Measurements from ENCODE around the gene STMP1.

Gene STMP1

DNA sequence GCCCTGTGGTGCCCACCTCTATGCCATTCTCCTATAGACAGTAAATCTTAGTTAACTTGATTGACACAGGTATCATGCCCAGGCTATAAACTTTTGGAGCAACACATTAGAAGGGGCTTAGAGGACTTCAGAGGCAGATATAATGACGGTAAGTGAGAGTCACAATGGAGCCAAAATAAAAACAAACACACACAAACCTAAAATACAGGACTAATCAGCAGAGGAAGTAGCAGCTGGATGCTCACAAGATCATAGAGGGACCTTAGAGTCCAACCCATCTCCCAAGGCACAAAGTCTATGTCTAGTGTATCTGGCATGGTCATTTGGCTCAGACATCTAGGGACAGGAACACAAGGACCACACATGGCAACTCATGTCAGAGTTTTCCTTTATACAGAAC is 53.4 kb downstream of the STMP1 start:
- no peak overlapping the region for H3K4me3 ChIP-seq (ENCODE audit: low read depth, low read length)
- no peak for DNase-seq (ENCODE audit: low read depth)
- TF ChIP-seq POLR2A (IDR thresholded peaks at IDR 0.05; ENCODE audit: extremely low read depth, insufficient read length) (no peak), MYC (IDR thresholded peaks at IDR 0.05; ENCODE audit: low read depth, low read length) (no peak)
- TF ChIP-seq, protein P1, sequence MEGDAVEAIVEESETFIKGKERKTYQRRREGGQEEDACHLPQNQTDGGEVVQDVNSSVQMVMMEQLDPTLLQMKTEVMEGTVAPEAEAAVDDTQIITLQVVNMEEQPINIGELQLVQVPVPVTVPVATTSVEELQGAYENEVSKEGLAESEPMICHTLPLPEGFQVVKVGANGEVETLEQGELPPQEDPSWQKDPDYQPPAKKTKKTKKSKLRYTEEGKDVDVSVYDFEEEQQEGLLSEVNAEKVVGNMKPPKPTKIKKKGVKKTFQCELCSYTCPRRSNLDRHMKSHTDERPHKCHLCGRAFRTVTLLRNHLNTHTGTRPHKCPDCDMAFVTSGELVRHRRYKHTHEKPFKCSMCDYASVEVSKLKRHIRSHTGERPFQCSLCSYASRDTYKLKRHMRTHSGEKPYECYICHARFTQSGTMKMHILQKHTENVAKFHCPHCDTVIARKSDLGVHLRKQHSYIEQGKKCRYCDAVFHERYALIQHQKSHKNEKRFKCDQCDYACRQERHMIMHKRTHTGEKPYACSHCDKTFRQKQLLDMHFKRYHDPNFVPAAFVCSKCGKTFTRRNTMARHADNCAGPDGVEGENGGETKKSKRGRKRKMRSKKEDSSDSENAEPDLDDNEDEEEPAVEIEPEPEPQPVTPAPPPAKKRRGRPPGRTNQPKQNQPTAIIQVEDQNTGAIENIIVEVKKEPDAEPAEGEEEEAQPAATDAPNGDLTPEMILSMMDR (IDR thresholded peaks at IDR 0.05; ENCODE audit: low read depth, low read length): no peak
- TF ChIP-seq, protein P2, sequence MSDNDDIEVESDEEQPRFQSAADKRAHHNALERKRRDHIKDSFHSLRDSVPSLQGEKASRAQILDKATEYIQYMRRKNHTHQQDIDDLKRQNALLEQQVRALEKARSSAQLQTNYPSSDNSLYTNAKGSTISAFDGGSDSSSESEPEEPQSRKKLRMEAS (IDR thresholded peaks at IDR 0.05; ENCODE audit: low read depth, low read length): no peak

DNA sequence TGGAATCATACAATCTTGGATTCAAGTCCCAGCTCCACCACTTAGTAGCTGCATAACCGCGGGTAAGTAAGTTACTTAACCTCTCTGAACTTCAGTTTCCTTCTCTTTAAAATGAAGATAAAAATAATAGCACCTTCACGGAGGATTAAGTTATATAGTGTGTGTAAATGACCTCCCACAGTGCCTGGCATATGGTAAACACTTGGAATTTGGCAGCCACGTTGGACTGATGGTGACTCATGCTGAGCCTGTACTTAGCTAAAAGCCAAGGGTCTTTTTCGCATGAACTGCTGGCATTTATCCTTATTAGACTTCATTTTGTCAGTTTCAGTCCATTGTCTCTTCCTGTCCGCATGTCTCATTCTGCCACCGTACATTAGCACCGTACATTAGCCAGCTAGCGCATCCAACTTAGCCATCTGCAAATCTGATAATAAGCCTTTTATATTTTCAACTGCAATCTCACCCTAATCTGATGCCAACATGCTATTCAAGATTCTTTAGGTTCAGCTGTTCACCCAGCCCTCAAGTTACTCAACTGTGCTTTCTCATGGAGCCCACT is 54.4 kb downstream of the STMP1 start:
- TF ChIP-seq, protein P1 (IDR thresholded peaks at IDR 0.05; ENCODE audit: low read depth, low read length): no peak
- no peak for TF ChIP-seq POLR2A (IDR thresholded peaks at IDR 0.05; ENCODE audit: extremely low read depth, insufficient read length)
- no peak for TF ChIP-seq MYC (IDR thresholded peaks at IDR 0.05; ENCODE audit: low read depth, low read length)
- TF ChIP-seq, protein P2 (IDR thresholded peaks at IDR 0.05; ENCODE audit: low read depth, low read length): no peak
- DNase-seq (ENCODE audit: low read depth): no peak
- H3K4me3 ChIP-seq (ENCODE audit: low read depth, low read length): no peak overlapping the region

DNA sequence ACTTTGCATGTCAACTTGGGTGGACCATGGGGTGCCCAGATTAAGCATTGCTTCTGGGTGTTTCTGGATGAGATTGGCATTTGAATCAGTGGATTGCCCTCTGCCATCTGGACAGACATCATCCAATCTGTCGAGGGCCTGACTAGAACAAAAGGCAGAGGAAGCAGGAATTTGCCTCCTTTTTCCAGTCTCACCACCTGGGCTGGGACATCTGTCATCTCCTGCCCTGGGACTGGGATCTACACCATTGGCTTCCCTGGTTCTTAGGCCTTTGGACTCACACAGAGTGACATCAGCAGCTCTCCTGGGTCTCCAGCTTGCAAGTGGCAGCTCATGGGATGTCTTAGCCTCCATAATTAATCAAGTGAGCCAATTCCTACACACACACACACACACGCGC is 55.4 kb downstream of the STMP1 start:
- no peak for DNase-seq (ENCODE audit: low read depth)
- TF ChIP-seq POLR2A (IDR thresholded peaks at IDR 0.05; ENCODE audit: extremely low read depth, insufficient read length) (no peak), MYC (IDR thresholded peaks at IDR 0.05; ENCODE audit: low read depth, low read length) (no peak)
- TF ChIP-seq, protein P1 (IDR thresholded peaks at IDR 0.05; ENCODE audit: low read depth, low read length): no peak
- TF ChIP-seq, protein P2 (IDR thresholded peaks at IDR 0.05; ENCODE audit: low read depth, low read length): no peak

DNA sequence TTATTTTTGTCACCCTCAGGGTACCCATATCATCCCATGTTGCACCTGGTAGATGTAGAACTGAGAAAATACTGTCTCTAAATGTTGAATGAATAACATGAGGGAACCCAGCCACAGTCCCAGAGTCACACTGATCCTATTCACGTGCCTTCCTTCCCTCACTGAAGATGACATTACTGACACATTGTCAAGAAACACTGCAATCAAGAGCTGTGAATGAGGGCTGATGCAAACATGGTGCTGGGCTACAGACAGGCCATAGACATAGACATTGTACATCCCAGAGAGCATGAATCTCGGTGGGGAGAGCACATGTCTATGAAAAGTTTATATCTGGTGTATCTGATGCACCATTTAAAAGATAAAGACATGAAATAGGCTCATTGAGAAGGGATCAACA is 55.9 kb downstream of the STMP1 start:
- TF ChIP-seq MYC (IDR thresholded peaks at IDR 0.05; ENCODE audit: low read depth, low read length) (no peak), POLR2A (IDR thresholded peaks at IDR 0.05; ENCODE audit: extremely low read depth, insufficient read length) (no peak)
- TF ChIP-seq, protein P2 (IDR thresholded peaks at IDR 0.05; ENCODE audit: low read depth, low read length): no peak
- TF ChIP-seq, protein P1 (IDR thresholded peaks at IDR 0.05; ENCODE audit: low read depth, low read length): no peak
- no peak overlapping the region for H3K4me3 ChIP-seq (ENCODE audit: low read depth, low read length)
- DNase-seq (ENCODE audit: low read depth): no peak

More for the DNA sequence above, 55.4 kb downstream of the STMP1 start:
- no peak overlapping the region for H3K4me3 ChIP-seq (ENCODE audit: low read depth, low read length)

DNA sequence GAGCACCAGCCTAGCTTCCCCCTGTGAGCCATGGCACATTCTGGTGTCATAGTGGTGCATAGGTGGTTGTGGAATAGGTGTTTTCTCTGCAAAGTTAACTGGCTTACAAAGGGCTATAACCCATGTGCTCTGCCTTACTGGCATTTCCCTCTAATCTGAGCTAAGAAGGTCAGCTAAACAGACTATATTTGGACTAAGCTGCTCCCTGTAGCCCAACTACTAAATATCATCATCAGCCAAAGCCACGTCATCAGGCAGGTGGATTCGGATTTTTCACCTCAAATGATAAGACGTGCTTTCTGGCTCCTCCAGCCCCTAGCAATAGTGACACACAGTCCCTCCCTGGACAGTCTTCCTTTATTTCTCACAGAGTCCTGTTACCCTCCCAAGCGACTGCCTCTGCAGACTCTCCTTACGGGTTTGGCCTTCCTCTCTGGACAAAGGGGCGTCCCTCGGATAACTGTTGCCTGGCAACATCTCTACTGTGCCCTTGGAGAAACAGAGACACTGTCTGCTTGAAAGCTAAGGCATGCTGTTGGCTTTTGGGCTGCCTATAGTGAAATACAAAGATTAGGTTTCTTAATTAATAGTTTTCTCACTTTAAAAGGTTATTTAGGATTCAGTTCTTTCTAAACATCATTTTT is 56.6 kb downstream of the STMP1 start:
- no peak overlapping the region for H3K4me3 ChIP-seq (ENCODE audit: low read depth, low read length)
- no peak for DNase-seq (ENCODE audit: low read depth)
- TF ChIP-seq MYC (IDR thresholded peaks at IDR 0.05; ENCODE audit: low read depth, low read length): no peak
- TF ChIP-seq, protein P2 (IDR thresholded peaks at IDR 0.05; ENCODE audit: low read depth, low read length): no peak
- no peak for TF ChIP-seq POLR2A (IDR thresholded peaks at IDR 0.05; ENCODE audit: extremely low read depth, insufficient read length)
- TF ChIP-seq, protein P1 (IDR thresholded peaks at IDR 0.05; ENCODE audit: low read depth, low read length): no peak

All from NB4 (cell line).